HUES6 (cell line): Measurements from ENCODE around the gene AGFG2.

Experiments used
- H3K27ac ChIP-seq: 2 replicates; pipeline ENCODE4 v1.7.0; 2013; ENCODE audit warnings: low read depth, mild to moderate bottlenecking, low read length, inconsistent platforms
- H3K27me3 ChIP-seq: 2 replicates; pipeline ENCODE4 v1.6.1; 2013; ENCODE audit warnings: low read length; ENCODE audit not compliant: control insufficient read depth, insufficient read depth
- H3K36me3 ChIP-seq: 2 replicates; pipeline ENCODE4 v1.6.1; 2013; ENCODE audit warnings: low read length; ENCODE audit not compliant: control insufficient read depth, insufficient read depth
- H3K4me1 ChIP-seq: 2 replicates; pipeline ENCODE4 v1.6.1; 2013; ENCODE audit warnings: low read length; ENCODE audit not compliant: control insufficient read depth, insufficient read depth
- H3K4me3 ChIP-seq: 2 replicates; pipeline ENCODE4 v1.5.1; 2013; ENCODE audit warnings: low read depth, low read length
- H3K9ac ChIP-seq: one replicate; pipeline ENCODE4 v1.6.1; 2013; ENCODE audit warnings: mild to moderate bottlenecking, low read length
- H3K9me3 ChIP-seq: 2 replicates; pipeline ENCODE4 v1.6.1; 2013; ENCODE audit warnings: low read depth, low read length; ENCODE audit not compliant: control insufficient read depth, insufficient read depth

AGFG2 gene

GRCh38 chr7:100504887-100505611 lies 34.0 kb upstream of the AGFG2 start:
- Histone ChIP-seq H3K27ac (no peak overlapping the region), H3K36me3 (no peaks in the 10 kb centered on the region), H3K9me3 (no peaks in the 10 kb centered on the region), H3K4me3 (no peak overlapping the region), H3K9ac (no peak overlapping the region), H3K4me1 (no peaks in the 10 kb centered on the region), H3K27me3 (no peaks in the 10 kb centered on the region)

GRCh38 chr7:100506356-100506923 lies 32.6 kb upstream of the AGFG2 start:
- H3K9me3 ChIP-seq = no peaks in the 10 kb centered on the region
- no peak overlapping the region for H3K27ac ChIP-seq
- H3K4me1 ChIP-seq = no peaks in the 10 kb centered on the region
- no peaks in the 10 kb centered on the region for H3K36me3 ChIP-seq
- no peak overlapping the region for H3K4me3 ChIP-seq
- H3K9ac ChIP-seq = no peak overlapping the region
- H3K27me3 ChIP-seq = no peaks in the 10 kb centered on the region

GRCh38 chr7:100509231-100509630 lies 29.8 kb upstream of the AGFG2 start:
- no peaks in the 10 kb centered on the region for H3K9me3 ChIP-seq
- H3K27me3 ChIP-seq = no peaks in the 10 kb centered on the region
- H3K27ac ChIP-seq = no peak overlapping the region
- no peaks in the 10 kb centered on the region for H3K36me3 ChIP-seq
- H3K9ac ChIP-seq = no peak overlapping the region
- no peak overlapping the region for H3K4me3 ChIP-seq
- H3K4me1 ChIP-seq = no peaks in the 10 kb centered on the region

GRCh38 chr7:100510437-100511239 lies 28.4 kb upstream of the AGFG2 start:
- Histone ChIP-seq H3K9me3 (no peaks in the 10 kb centered on the region), H3K4me1 (peaks cover 4% of the 10 kb centered on the region; the same call in 1 of the 2 replicates), H3K27ac (no peak overlapping the region), H3K36me3 (no peaks in the 10 kb centered on the region), H3K9ac (no peak overlapping the region), H3K27me3 (no peaks in the 10 kb centered on the region), H3K4me3 (no peak overlapping the region)

- Histone ChIP-seq H3K4me1 (peaks cover 4% of the 10 kb centered on the region; the same call in 1 of the 2 replicates), H3K4me3 (no peak overlapping the region), H3K27me3 (no peaks in the 10 kb centered on the region), H3K27ac (no peak overlapping the region), H3K9me3 (no peaks in the 10 kb centered on the region), H3K9ac (no peak overlapping the region), H3K36me3 (no peaks in the 10 kb centered on the region)
Observed at GRCh38 chr7:100513212-100513810, 25.7 kb upstream of the AGFG2 start.

GRCh38 chr7:100515072-100515532 lies 23.9 kb upstream of the AGFG2 start:
- H3K4me3 ChIP-seq = no peak overlapping the region
- no peaks in the 10 kb centered on the region for H3K27me3 ChIP-seq
- no peaks in the 10 kb centered on the region for H3K36me3 ChIP-seq
- no peak overlapping the region for H3K27ac ChIP-seq
- no peak overlapping the region for H3K9ac ChIP-seq
- H3K9me3 ChIP-seq = no peaks in the 10 kb centered on the region
- H3K4me1 ChIP-seq = peaks cover 4% of the 10 kb centered on the region; the same call in 1 of the 2 replicates

- no peak overlapping the region for H3K4me3 ChIP-seq
- H3K9me3 ChIP-seq = no peaks in the 10 kb centered on the region
- no peaks in the 10 kb centered on the region for H3K27me3 ChIP-seq
- no peak overlapping the region for H3K27ac ChIP-seq
- H3K9ac ChIP-seq = no peak overlapping the region
- H3K4me1 ChIP-seq = peaks cover 4% of the 10 kb centered on the region; the same call in 1 of the 2 replicates
- H3K36me3 ChIP-seq = no peaks in the 10 kb centered on the region
Observed at GRCh38 chr7:100516135-100516812, 22.7 kb upstream of the AGFG2 start.

- H3K4me3 ChIP-seq = no peak overlapping the region
- H3K27ac ChIP-seq = no peak overlapping the region
- no peaks in the 10 kb centered on the region for H3K36me3 ChIP-seq
- H3K9me3 ChIP-seq = no peaks in the 10 kb centered on the region
- no peak overlapping the region for H3K9ac ChIP-seq
- no peaks in the 10 kb centered on the region for H3K27me3 ChIP-seq
- peaks cover 4% of the 10 kb centered on the region; the same call in 1 of the 2 replicates for H3K4me1 ChIP-seq
Observed at GRCh38 chr7:100517305-100517704, 21.7 kb upstream of the AGFG2 start.

GRCh38 chr7:100519580-100519979 lies 19.4 kb upstream of the AGFG2 start:
- Histone ChIP-seq H3K27ac (no peak overlapping the region), H3K4me3 (no peak overlapping the region), H3K9ac (no peak overlapping the region), H3K27me3 (no peaks in the 10 kb centered on the region), H3K4me1 (peaks cover 4% of the 10 kb centered on the region; the same call in 1 of the 2 replicates), H3K36me3 (no peaks in the 10 kb centered on the region), H3K9me3 (peaks cover 2% of the 10 kb centered on the region; the same call in 1 of the 2 replicates)

GRCh38 chr7:100520138-100520537 lies 18.9 kb upstream of the AGFG2 start:
- Histone ChIP-seq H3K9me3 (peaks cover 2% of the 10 kb centered on the region; the same call in 1 of the 2 replicates), H3K4me1 (peaks cover 1% of the 10 kb centered on the region; the same call in 1 of the 2 replicates), H3K9ac (no peak overlapping the region), H3K4me3 (no peak overlapping the region), H3K27ac (no peak overlapping the region), H3K36me3 (no peaks in the 10 kb centered on the region), H3K27me3 (no peaks in the 10 kb centered on the region)
